ENCODE measurements around the gene CD82.
"Not testable (repeated sequence)": the region's sequence is repeated elsewhere in the genome, so short reads cannot be mapped to it uniquely, and the experiment has no call there.

Gene CD82

DNA sequence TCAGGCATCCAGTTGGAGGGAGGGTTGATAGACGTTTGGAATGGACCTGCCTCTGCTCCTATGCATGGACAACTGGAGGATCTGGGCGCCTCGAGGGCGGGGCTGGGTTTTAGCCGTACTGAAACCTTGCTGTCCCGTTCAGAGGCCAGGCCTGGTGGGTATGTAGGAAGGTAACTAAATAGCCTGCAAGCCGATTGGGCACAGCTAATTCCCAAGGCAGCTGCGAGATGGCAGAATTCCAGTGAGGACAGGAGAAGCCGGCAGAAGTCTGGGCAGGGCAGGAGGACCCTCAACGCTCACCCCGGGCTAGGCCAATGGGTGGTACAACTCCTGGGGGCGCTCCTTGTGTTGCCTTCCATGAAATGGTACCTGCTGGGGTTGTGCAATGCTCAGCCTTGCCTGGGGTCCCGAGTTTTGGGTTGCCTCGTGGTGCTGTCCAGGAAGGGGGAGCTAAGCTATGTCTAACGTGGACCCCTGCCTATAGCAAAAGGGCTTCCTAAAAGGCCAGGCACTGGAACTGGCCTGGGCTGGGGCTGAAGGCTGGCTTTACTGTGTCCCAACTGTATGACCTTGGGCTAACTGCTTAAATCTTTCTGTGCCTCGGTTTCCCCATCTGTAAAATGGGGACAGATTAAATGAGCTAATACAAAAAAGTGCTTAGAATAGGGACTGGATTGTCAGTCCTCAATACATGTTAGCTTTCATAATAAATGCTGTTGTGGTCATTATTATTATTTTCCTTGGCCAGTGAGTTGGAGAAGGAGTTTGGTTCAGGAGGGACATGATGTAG is 30.1 kb upstream of the CD82 start:
- no peak for DNase-seq

DNA sequence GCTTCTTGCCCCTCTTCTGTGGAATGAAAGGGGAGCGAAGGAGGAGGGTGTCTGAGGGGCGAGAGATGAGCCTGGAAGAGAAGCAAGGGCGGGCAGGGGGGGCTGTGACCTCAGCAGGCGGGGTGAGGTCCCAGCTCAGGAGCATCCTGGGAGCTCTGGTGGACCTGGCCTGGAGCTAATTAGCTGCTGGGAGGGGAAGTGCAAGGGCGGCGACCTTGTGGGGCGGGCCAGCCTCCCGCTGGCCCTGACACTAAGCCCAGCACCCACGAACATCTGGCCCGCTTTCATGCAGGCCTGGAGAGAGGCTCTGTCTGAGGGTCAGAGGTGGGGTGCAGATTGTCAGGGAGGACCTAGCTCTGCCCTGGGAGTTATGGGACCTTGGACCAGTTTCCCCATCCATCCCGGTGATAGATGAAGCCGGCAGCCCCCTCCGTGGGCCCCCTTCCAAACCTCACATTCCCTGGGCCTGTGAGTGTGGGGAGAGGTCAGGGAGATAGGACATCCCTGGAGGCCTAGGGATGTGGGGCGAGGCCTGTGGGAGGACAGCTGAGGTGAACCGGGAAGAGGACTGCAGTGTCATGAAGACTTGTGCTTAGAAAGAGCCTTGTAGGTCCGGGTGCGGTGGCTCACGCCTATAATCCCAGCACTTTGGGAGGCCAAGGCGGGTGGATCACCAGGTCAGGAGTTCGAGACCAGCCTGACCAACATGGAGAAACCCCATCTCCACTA is 28.5 kb upstream of the CD82 start:
- no peak for DNase-seq

DNA sequence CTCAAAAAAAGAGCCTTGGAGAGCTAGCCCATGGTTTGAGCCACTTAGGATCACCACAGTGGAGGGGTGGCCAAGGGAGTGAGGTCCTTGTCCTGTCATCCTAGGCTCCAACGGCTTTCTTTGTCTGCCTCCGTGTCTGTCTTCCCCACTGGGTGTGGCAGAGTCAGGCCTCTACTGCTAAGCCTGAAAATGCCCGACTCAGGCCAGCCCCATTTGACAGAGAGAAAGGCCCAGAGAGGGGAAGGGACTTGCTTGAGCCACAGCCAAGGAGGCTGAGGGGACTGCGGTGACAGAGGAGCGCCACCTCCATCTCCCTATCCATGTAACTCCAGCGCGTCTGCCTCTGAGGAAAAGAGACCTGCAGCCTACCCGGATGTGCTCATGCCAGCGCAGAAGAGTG is 27.8 kb upstream of the CD82 start:
- no peak for DNase-seq

DNA sequence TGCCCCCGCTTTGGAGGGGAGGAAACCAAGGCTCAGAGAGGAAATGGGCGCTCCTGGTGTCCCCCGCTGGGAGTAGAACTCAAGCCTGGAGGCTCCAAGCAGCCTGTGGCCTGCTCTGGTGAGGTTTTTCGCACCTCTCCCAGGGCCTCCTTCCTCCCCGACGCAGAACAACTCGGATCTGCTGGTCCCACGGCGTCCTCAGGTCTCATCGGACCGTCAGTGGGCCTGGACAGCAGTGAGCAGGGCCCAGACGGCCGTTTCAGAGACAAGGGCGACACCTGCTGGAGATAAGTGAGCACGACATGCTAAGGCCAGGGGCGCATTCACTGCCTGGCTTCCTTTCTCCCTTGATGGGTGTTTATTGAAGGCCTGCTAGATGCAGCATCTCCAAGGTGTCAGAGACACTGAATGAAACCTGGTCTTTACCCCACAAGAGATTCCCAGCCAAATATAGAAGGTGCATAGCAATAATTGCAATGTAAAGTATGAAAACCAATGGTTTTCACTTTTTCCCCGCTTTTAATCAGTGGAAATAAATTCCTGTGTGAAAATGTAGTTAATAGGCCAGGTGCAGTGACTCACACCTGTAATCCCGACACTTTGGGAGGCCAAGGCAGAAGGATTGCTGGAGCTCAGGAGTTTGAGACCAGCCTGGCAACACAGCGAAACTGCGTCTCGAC is 26.9 kb upstream of the CD82 start:
- peak; percentile 35 to 71 (median 46) for DNase-seq

DNA sequence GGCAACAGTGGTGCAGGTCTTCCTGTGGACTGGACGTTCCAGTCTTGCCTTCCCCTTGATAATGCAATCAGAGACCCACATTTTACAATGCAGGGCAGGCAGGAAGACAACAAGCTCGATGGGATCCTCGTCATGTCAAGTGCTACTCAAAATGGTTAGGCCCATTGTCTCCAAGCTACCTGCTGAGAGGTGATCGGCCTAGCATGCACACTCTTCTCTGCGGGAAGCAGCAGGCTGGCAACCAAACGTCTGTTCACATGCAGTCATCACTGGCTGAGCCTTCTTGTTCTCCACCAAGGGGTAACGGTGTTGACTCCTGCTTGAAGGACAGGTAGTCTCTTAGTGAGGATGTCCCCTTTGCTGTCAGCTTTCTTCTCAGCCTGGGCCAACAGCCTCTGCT is 25.5 kb upstream of the CD82 start:
- DNase-seq = no peak

DNA sequence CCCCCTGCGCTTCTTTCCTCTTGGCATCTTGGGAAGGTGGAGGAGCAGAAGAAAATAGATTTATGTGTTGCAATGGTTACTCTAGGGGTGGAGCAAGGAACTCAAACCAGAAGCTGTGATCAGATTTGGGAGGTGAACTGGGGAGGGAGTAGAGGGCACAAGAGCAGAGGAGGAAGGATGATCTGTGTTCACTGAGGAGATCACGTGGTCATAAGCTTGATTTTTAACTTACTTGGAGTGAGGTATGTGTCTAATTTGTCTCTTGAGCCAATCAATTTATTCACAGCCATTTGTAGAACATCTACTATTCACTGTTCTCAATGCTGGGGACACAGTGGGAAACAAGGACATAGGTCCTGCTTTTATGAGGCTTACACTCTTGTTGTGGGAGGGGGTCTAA is 24.8 kb upstream of the CD82 start:
- no peak for DNase-seq

DNA sequence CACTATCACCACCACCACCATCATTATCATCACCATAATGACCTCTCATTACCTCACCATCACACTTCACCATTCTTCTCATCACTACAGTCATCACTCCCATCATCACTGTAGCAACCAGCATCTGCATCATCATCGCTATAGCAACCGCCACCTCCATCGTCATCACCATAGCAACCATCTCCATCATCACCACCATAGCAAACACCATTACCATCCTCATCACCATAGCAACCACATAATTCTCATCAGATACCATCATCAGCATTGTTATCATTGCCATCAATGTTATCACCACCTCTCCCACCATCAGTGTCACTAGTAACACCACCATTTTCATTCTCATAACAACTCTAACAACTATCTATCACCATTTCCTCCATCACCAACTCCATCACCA is 23.1 kb upstream of the CD82 start:
- no peak for DNase-seq

DNA sequence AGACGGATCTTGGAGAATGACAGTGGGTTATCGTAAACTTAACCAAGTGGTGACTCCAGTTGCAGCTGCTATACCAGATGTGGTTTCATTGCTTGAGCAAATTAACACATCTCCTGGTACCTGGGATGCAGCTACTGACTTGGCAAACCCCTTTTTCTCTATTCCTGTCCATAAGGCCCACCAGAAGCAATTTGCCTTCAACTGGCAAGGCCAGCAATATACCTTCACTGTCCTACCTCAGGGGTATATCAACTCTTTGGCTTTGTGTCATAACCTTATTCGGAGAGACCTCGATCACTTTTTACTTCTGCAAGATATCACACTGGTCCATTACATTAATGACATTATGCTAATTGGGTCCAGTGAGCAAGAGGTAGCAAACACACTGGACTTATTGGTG is 18.5 kb upstream of the CD82 start:
- DNase-seq = not testable (repeated sequence)

DNA sequence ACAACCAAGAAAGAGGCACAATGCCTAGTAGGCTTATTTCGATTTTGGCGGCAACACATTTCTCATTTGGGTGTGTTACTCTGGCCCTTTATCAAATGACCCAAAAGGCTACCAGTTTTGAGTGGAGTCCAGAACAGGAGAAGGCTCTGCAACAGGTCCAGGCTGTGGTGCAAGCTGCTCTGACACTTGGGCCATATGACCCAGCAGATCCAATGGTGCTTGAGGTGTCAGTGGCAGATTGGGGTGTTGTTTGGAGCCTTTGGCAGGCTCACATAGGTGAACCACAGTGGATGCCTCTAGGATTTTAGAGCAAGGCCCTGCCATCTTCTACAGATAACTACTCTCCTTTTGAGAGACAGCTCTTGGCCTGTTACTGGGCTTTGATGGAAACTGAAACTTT is 17.9 kb upstream of the CD82 start:
- DNase-seq = not testable (repeated sequence)

DNA sequence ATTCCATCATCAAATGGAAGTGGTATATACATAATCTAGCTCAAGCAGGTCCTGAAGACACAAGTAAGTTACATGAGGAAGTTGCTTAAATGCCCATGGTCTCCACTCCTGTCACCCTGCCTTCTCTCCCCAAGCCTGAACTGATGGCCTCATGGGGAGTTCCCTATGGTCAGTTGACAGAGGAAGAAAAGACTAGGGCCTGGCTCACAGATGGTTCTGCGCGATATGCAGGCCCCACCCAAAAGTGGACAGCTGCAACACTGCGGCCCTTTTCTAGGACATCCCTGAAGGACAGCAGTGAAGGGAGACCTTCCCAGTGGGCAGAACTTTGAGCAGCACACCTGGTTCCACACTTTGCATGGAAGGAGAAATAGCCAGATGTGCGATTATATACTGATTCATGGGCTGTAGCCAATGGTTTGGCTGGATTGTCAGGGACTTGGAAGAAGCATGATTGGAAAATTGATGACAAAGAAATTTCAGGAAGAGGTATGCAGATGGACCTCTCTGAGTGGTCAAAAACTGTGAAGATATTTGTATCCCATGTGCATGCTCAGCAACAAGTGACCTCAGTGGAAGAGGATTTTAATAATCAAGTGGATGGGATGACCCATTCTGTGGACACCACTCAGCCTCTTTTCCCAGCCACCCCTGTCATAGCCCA is 17.3 kb upstream of the CD82 start:
- no peak for DNase-seq

DNA sequence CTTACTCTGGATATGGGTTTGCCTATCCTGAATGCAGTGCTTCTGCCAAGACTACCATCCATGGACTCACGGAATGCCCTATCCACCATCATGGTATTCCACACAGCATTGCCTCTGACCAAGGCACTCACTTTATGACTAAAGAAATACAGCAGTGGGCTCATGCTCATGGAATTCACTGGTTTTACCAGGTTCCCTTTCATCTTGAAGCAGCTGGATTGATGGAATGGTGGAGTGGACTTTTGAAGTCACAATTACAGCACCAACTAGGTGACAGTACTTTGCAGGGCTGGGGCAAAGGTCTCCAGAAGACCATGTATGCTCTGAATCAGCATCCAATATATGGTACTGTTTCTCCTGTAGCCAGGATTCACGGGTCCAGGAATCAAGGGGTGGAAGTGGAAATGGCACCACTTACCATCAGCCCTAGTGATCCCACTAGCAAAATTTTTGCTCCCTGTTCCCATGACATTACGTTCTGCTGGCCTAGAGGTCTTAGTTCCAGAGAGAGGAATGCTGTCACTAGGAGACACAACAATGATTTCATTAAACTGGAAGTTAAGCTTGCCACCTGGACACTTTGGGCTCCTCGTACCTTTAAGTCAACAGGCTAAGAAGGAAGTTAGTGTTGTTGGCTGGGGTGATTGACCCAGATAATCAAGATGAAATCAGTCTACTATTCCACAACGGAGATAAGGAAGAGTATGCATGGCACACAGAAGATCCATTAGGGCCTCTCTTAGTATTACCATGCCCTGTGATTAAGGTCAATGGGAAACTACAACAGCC is 16.3 kb upstream of the CD82 start:
- DNase-seq = not testable (repeated sequence)

DNA sequence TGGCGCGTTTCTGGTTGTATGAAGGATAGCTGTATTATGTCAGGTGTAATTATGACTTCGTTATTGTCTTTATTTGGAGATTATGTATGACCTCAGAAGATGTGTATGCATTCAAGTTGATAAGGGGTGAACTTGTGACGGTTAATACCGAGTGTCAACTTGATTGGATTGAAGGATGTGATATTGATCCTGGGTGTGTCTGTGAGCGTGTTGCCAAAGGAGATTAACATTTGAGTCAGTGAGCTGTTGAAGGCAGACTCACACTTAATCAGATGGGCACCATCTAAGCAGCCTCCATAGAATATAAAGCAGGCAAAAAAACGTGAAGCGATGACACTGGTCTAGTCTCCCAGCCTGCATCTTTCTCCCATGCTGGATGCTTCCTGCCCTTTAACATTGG is 15.3 kb upstream of the CD82 start:
- no peak for DNase-seq

DNA sequence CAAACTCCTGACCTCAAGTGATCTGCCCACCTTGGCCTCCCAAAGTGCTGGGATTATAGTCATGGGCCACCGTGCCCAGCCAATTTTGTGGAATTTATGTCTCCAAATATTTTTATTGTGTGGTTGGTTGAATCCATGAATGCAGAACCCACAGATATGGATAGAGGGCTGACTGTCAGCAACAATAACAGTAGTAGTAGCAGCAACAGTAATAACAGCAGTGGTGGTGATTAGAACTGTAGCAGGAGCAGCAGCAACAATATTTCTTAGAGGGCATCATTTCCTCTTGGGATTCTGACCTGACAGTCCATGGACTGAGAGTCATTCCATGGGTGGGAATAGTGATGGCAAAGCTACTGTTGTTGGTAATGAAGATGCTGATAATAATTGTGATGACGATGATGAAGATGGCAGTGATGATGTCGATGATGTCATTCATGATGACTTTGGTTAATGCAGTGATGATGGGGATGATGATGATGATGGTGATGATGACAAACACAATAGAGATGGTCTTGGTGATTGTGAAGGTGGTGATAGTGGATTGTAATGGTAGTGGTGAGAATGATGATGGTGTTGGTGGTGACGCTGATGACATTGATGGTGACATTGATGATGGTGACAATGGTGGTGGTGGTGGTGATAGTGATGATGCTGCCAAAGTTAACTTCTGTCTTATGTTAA is 13.9 kb upstream of the CD82 start:
- DNase-seq = no peak

DNA sequence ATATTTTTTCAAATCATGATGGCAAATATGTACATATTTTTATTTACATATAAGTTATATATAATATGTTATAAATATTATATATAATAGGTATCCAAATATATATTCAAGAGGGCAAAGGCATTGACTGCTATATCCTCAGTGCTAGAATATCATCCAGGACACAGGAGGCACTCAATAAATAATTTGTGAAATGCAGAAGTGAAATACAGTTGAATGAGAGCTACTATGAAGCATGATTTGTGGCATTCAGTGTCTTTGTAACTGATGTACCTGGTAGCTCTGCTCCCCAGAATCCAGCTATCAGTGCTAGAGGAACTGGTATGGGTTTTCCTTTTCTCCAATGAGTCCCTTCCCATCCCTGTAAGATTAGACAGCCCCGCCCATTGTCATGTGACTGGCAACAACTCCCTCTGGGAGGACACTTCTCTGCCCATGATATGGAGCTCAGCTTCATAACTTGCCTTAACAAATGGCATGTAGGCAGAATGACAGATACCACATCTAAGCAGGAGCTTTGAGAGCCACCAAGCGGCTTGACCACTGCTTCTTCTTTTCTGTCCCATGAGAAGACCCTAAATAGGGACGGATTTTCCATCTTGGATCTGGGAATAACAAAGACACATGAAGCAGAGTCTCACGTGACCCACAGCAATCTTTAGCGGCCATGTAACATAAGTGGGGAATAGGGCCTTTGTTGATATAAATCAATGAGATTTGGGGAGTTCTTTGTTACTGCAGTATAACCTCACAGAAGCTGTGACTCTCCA is 10.2 kb upstream of the CD82 start:
- DNase-seq = no peak

DNA sequence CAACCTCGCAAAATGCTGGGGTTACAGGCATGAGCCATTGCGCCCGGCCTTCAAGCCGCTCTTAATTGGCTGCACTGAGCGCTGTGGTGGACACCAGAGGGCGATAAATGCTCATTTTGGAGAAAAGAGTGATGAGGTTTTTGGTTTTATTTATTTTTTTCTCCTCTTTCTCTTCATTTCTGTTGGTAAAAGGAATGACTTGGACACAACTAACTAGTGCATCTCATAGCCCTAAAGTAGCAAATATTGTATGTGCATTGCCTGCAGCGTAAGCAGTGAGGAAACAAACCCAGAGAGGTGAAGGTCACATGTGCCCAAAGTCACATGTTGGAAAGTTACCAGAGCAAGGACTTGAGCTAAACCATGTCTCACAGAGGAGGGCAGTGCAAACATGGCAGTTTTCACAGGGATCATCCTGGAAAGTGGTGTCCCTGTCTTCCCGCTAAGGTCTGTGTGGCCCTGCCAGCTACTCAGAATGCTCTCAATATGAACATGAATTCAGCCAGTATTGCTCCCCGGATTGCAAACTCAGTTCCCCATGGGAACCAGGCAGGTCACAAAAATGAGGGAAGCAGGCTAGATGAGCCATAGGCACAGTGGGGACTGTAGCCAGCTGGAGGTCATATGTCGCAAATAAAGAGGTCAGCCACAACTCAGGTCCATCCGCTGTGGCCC is 8.6 kb upstream of the CD82 start:
- peak; percentile 21 to 72 (median 55) for DNase-seq

DNA sequence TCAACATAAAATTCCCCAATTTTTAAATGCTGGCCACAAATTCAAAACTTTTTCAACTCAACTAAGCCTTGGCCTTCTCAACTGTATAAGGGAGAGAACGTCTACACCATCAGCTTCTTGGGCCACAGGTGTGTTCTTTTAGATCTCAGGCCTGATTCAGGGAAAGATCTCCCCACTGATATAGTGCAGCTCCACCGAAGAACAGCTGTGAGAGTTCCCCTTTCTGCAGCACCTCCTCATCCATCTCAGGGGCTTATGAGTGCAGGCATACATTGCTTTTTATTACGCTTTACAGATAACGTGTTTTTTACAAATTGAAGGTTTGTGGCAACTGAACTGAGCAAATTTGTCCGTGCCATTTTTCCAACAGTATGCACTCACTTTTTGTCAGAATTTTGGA is 8.0 kb upstream of the CD82 start:
- DNase-seq = no peak

DNA sequence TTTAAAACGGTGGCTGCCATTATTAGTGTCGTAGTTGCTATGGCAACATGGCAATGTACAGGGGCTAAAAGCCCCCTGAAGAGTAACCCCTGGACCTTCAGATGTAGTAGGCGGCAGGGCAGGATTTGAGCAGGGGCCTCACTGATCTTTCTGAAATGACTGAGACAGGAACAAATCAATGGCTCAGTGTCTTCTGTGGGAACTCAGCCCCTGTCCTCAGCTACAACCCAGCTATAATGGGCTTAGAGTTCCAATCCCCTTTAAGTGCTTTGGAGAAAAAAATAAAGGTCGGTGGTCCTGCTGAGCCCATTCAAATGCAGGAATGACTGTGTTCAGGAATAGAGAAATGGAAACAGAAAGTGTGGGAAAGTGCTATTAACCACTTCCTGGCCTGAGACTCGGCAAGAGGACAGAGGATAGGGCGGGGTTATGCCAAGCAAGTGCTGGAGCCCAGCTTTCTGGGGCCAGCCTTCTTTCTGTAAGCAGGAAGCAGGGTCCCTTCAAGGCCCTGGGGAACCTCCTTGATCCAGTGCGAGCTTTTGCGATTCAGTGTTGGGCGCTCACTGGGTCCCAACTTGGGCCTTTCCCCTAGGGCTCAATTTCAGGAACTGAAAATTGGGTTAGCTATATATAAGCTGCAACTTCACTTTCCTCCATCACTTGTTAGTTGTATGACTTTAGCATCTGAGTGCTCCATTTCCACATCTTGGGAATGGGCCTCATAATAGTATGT is 6.1 kb upstream of the CD82 start:
- DNase-seq = no peak

DNA sequence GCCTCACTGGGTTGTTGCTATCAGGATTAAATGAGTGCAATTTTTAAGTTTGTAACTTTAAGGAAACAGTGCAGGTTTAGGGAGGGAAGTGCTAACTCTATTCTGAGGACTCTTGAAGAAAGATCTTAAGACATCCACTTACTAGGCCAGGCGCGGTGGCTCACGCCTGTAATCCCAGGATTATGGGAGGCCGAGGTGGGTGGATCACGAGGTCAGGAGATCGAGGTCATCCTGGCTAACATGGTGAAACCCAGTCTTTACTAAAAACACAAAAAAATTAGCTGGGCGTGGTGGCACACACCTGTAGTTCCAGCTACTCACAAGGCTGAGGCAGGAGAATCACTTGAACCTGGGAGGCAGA is 5.5 kb upstream of the CD82 start:
- DNase-seq = not testable (repeated sequence)

DNA sequence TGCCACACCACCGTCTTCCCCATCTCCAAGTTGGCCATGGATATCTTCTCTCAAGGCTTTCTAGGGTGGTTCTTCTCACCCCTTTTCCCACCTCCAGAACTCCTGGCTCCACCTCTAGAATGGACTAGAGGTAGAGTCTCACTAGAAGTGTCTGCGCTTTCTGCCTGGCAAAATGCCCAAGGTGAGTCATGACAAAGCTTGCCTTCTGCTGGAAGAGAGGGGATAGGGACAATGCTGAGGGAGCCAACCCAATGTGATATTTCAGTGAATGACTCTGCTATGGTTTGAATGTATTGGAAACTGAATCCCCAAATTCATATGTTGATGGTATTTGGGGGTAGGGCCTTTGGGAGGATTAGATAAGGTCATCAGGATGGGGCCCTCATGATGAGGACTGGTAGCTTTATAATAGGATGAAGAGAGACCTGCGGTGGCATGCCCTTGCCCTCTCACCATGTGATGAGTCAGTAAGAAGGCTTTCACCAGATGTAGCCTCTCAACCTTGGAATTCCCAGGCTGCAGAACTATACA is 4.1 kb upstream of the CD82 start:
- no peak for DNase-seq

Data from stimulated activated naive CD4-positive, alpha-beta T cell (primary cell).